SIG-M5 treated with dmso at 0.1 percent for 504 hours (cell line): ENCODE results near the gene BRMS1.
"Not testable (repeated sequence)": the region's sequence is repeated elsewhere in the genome, so short reads cannot be mapped to it uniquely, and the experiment has no call there.

Source experiments
- DNase-seq: peaks from one replicate; lab custom pipeline; 2025; ENCODE audit not compliant: unreplicated experiment; lab: John Stamatoyannopoulos, UW

Gene BRMS1

GRCh38 chr11:66363805-66364535, 19.1 kb upstream of the BRMS1 start:
- peak; percentile 27 for DNase-seq

DNA sequence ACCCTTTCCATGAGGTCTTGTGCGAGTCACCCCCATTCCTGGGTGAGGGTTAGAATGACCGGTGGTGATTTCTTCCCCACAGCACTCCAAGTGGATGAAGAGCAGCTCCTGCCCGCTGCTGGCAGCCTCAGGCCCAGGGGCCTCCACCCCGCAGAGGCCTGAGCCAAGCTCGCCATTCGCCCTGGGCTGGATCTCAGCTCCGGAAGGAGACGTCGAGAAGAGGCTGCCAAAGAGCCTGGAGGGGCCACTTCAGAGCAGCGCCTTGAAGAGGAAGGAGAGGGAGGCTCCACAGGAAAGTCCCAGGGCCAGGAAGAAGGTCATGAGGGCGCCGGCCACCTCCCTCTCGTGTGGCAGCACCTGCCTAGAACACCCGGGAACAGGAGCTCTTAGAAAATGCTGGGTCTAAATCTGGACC, 18.3 kb upstream of the BRMS1 start:
- no peak for DNase-seq

- DNase-seq, result no peak
Observed at GRCh38 chr11:66362481-66363147, 17.7 kb upstream of the BRMS1 start.

- DNase-seq, result no peak
Observed at GRCh38 chr11:66361502-66361941, 16.6 kb upstream of the BRMS1 start.

DNA sequence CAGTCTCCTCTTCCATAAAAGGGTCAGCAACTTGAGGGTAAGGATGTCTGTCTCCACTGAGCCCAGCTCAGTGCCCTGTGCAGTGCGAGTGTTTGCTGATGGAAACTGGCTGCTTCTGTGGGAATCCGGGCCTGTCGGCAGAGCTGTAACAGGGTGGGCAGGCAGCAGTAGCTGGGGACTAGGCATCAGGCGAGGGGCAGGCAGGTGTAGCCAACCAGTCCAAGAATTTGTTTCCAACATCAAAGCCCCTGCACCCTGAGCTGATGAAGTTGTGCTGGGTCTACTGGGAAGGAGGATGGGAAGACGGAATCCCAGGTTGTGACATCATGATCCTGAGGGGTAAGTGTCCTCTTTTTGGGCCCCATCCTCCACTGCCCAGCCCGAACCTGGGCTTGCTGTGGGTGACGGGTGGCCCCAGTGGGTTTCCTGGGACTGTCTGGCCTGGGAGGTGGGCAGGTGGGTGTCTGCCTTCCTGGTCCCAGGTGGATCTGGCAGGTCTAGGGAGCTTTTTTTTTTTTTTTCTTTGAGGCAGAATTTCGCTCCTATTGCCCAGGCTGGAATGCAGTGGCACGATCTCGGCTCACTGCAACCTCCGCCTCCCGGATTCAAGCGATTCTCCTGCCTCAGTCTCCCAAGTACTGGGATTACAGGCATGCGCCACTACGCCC, 15.6 kb upstream of the BRMS1 start:
- no peak for DNase-seq

DNA sequence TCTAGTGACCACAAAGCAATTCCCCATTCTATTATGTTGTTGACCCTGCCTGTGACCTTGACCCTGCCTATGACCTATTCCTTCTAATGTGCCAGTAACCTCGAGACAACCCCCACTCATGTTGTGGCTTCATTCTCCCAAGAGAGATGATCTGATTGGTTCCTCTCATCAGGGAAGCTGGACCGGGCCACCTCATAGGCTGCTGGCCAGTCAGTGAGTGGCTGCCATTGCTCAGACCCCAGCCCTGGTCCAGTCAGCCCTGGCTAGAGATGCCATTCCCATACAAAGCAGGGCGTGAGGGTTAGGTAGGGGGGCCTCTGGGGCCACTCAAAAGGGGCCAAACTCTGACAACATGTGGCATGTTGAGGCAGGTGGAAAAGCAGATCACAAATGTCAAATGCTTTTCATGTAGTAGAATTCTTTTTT, 14.8 kb upstream of the BRMS1 start:
- DNase-seq, result no peak

- not testable (repeated sequence) for DNase-seq
Observed at GRCh38 chr11:66350560-66351235, 5.8 kb upstream of the BRMS1 start.

GRCh38 chr11:66349084-66349386, 4.1 kb upstream of the BRMS1 start:
- DNase-seq, result no peak

GRCh38 chr11:66347425-66348276, 2.7 kb upstream of the BRMS1 start, which contains the start of gene B4GAT1:
B4GAT1 (minus strand) TSS chr11:66347629; CDS start chr11:66347545, 84 bp downstream.
- peak; percentile 72 for DNase-seq

DNA sequence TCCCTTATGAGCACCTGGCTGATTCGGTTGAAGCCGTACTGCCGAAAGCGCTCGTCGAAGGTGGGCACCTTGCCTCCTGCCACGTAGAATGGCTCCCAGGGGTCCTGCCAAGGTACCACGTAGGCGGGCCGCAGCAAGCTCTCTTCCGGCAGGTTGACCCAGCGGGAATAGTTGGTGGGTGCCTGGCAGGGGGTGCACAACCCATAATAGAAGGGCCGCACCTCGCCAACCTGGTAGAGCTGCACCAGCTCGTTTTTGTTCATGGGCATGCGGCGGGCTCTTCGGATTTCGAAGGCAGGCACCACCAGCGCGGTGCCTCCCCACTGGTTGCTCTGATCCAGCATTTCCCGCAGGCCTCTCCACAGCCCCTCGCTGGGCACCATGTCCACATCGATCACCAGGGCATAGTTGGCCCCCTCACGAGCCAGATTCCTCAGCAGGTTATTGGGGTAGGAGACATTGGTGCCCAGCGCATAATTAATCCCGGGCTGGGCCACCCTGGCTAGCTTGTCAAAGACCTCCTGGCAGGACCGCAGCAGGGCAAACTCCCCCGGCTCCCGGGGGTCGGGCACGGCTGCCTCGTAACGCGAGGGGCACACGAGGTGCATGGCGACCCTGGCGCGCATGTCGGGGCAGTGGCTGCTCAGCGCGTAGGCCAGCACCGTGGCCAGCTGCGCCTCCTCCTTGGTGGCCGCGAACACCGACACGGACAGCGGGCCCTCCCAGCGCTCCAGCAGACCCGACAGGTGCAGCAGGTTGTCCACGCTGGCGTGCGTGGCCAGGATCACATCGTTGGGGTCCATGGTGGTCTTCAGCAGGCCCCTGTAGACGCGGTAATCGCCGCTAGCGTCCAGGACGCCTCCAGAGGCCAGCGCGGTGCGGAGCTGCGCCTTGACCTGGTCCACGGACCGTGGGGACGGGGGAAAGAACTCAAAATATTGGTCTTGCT, 1.8 kb upstream of the BRMS1 start:
- DNase-seq, result no peak

DNA sequence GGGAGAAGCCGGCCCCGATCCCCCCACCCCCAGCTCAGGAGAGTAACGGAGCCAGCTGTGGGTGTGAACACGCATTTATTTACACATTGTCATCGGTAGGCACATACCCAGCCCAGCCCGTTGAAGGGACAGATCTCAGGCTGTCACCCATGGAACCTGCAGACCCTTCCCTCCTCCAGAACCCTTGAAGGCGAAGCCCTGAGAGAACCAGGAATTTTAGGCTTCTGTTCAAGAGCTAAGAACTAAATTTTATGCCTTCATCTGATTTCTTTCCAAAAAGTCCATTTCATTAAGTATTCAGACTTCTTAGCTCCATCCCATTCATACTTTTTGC, 379 bp upstream of the BRMS1 start:
- DNase-seq, result no peak

- no peak for DNase-seq
Observed at GRCh38 chr11:66343176-66343575, 1.7 kb downstream of the BRMS1 start.

DNA sequence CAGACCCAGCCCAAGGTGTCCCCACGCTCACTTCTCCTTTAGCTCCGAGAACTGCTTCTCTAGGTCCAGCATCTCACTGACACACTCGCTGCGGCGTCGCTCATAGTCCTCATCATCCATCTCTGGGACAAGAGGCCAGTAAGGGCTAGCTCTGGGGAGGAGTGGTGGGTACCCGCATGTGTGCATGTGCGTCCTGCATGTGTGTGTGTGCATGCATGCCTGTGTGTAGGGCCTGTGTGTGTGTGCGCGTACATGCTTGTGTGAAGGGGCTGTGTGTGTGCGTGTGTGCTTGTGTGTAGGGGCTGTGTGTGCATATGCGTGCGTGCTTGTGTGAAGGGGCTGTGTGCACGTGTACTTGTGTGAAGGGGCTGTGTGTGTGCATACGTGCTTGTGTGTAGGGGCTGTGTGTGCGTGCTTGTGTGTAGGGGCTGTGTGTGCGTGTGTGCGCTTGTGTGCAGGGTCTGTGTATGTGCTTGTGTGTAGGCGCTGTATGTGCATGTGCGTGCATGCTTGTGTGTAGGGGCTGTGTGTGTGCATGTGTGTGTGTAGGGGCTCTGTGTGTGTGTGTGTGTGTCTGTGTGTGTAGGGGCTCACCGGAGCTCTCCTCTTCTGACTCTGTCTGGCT, 3.3 kb downstream of the BRMS1 start:
- no peak for DNase-seq

GRCh38 chr11:66340596-66341501, 4.1 kb downstream of the BRMS1 start:
- DNase-seq, result no peak

DNA sequence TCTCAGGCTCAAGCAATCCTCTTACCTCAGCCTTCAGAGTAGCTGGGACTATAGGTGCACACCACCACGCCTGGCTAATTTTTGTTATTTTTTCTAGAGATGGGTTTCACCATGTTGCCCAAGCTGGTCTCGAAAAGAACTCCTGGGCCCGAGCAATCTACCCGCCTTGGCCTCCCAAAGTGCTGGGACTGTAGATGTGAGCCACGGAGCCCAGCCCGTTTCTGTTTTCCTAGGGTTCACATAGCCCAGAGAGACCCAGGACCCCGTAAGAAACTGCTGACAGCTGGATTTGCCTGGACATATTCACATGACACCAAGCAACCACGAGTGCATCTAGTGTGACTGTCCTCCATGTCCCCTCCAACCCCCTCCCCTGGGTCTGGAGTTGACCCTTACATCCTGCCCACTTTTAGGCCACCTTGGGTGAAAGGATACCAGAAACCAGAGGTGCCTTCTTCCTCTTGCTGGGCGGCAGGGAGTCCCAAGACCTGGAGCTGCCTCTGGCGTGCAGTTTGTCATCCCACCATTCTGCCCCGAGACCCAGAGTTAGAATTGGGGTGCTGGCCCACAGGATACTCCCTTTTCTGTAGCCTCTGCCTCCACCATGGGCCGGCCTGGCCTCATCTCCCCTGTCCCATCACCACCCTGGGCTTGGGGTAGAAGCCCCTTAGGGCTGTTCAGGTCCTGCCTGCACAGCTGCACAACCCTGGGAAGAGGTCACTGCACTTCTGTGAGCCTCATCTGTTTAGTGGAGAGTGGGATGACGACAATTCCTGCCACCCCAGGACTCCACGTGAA, 5.0 kb downstream of the BRMS1 start:
- DNase-seq, result no peak

- DNase-seq, result no peak
Observed at GRCh38 chr11:66339162-66339675, 5.7 kb downstream of the BRMS1 start.
